Activated naive CD4-positive, alpha-beta T cell treated with anti-CD3 and anti-CD28 coated beads, Interleukin-2, amount 10 ng/mL, durations not matched to agents 7 days and 5 days (primary cell): ENCODE measurements around the gene EXOSC3.
"Not testable (repeated sequence)": the region's sequence is repeated elsewhere in the genome, so short reads cannot be mapped to it uniquely, and the experiment has no call there.

Experiments
- CTCF ChIA-PET: fragments of 350-600 bp; sonication (Branson Sonifier 250); formaldehyde crosslinking; loops from one replicate; lab custom pipeline; 2021; ENCODE audit warnings: antibody characterized with exemption; lab: Charles Lee
- DNase-seq: peaks from one replicate; pipeline ENCODE4 v3.0.0-alpha.2; 2020
- H3K27ac Mint-ChIP-seq: one replicate; pipeline ENCODE4 v1.8.0; 2021; ENCODE audit warnings: mild to moderate bottlenecking, moderate library complexity, mixed read lengths
- H3K27me3 Mint-ChIP-seq: one replicate; pipeline ENCODE4 v1.8.0; 2021; ENCODE audit warnings: mild to moderate bottlenecking, mixed read lengths
- H3K36me3 Mint-ChIP-seq: one replicate; pipeline ENCODE4 v1.8.0; 2021; ENCODE audit warnings: mixed read lengths
- H3K4me1 Mint-ChIP-seq: one replicate; pipeline ENCODE4 v1.8.0; 2021; ENCODE audit warnings: mixed read lengths
- H3K4me3 Mint-ChIP-seq: one replicate; pipeline ENCODE4 v1.8.0; 2021; ENCODE audit warnings: mild to moderate bottlenecking, moderate library complexity, mixed read lengths
- H3K9me3 Mint-ChIP-seq: one replicate; pipeline ENCODE4 v1.8.0; 2021; ENCODE audit warnings: mixed read lengths

The EXOSC3 gene

GRCh38 chr9:37798677-37799076 lies 13.8 kb upstream of the EXOSC3 start:
- DNase-seq: no peak
- Mint-ChIP-seq H3K27me3 (peaks cover 9% of the 10 kb centered on the region), H3K27ac (no peak overlapping the region), H3K4me1 (peaks cover 43% of the 10 kb centered on the region), H3K9me3 (no peaks in the 10 kb centered on the region), H3K4me3 (peak overlapping the region; percentile 19), H3K36me3 (peaks cover 2% of the 10 kb centered on the region)
- CTCF ChIA-PET: no interaction called here

GRCh38 chr9:37796232-37796631 lies 11.4 kb upstream of the EXOSC3 start:
- H3K4me1 Mint-ChIP-seq: peaks cover 26% of the 10 kb centered on the region
- H3K27ac Mint-ChIP-seq: no peak overlapping the region
- DNase-seq: no peak
- CTCF ChIA-PET: no interaction called here
- no peaks in the 10 kb centered on the region for H3K9me3 Mint-ChIP-seq
- peaks cover 2% of the 10 kb centered on the region for H3K36me3 Mint-ChIP-seq
- no peak overlapping the region for H3K4me3 Mint-ChIP-seq
- peaks cover 9% of the 10 kb centered on the region for H3K27me3 Mint-ChIP-seq

GRCh38 chr9:37792122-37792521 lies 7.3 kb upstream of the EXOSC3 start:
- no peaks in the 10 kb centered on the region for H3K9me3 Mint-ChIP-seq
- CTCF ChIA-PET: no interaction called here
- no peaks in the 10 kb centered on the region for H3K36me3 Mint-ChIP-seq
- DNase-seq: no peak
- peaks cover 13% of the 10 kb centered on the region for H3K27me3 Mint-ChIP-seq
- H3K4me1 Mint-ChIP-seq: peaks cover 5% of the 10 kb centered on the region
- H3K4me3 Mint-ChIP-seq: no peak overlapping the region
- H3K27ac Mint-ChIP-seq: no peak overlapping the region

GRCh38 chr9:37790096-37790495 lies 5.2 kb upstream of the EXOSC3 start:
- Mint-ChIP-seq H3K27ac (no peak overlapping the region), H3K27me3 (peaks cover 6% of the 10 kb centered on the region), H3K4me3 (no peak overlapping the region), H3K36me3 (no peaks in the 10 kb centered on the region), H3K4me1 (peaks cover 13% of the 10 kb centered on the region), H3K9me3 (no peaks in the 10 kb centered on the region)
- no peak for DNase-seq
- CTCF ChIA-PET: interaction anchor here (0.8 kb wide), 1 partner anchor 11 kb away, joined by 3 read pairs; the partner anchor contains the start of gene DCAF10

- Mint-ChIP-seq H3K27me3 (peaks cover 5% of the 10 kb centered on the region), H3K4me1 (peaks cover 28% of the 10 kb centered on the region), H3K27ac (no peak overlapping the region), H3K4me3 (no peak overlapping the region), H3K36me3 (peaks cover 8% of the 10 kb centered on the region), H3K9me3 (no peaks in the 10 kb centered on the region)
- CTCF ChIA-PET: no interaction called here
- no peak for DNase-seq
Observed at GRCh38 chr9:37788332-37788731, 3.5 kb upstream of the EXOSC3 start.

GRCh38 chr9:37787059-37787458 lies 2.2 kb upstream of the EXOSC3 start:
- H3K27ac Mint-ChIP-seq: no peak overlapping the region
- CTCF ChIA-PET: no interaction called here
- peaks cover 19% of the 10 kb centered on the region for H3K36me3 Mint-ChIP-seq
- no peak overlapping the region for H3K4me3 Mint-ChIP-seq
- peak; percentile 26 for DNase-seq
- no peaks in the 10 kb centered on the region for H3K9me3 Mint-ChIP-seq
- H3K4me1 Mint-ChIP-seq: peaks cover 40% of the 10 kb centered on the region
- H3K27me3 Mint-ChIP-seq: peaks cover 5% of the 10 kb centered on the region

- peak overlapping the region; percentile 96 for H3K27ac Mint-ChIP-seq
- CTCF ChIA-PET: no interaction called here
- no peaks in the 10 kb centered on the region for H3K9me3 Mint-ChIP-seq
- peaks cover 52% of the 10 kb centered on the region for H3K4me1 Mint-ChIP-seq
- H3K27me3 Mint-ChIP-seq: peaks cover 5% of the 10 kb centered on the region
- no peak for DNase-seq
- H3K4me3 Mint-ChIP-seq: peak overlapping the region; percentile 98
- H3K36me3 Mint-ChIP-seq: peaks cover 39% of the 10 kb centered on the region
Observed at GRCh38 chr9:37784291-37784615, 611 bp downstream of the EXOSC3 start.

- Mint-ChIP-seq H3K27me3 (no peaks in the 10 kb centered on the region), H3K4me3 (no peak overlapping the region), H3K9me3 (no peaks in the 10 kb centered on the region), H3K4me1 (peaks cover 28% of the 10 kb centered on the region), H3K27ac (peak overlapping the region; percentile 25), H3K36me3 (peaks cover 67% of the 10 kb centered on the region)
- no peak for DNase-seq
- CTCF ChIA-PET: no interaction called here
Observed at GRCh38 chr9:37778534-37778933, 6.3 kb downstream of the EXOSC3 start.

- Mint-ChIP-seq H3K9me3 (no peaks in the 10 kb centered on the region), H3K4me1 (peaks cover 8% of the 10 kb centered on the region), H3K27ac (no peak overlapping the region), H3K4me3 (no peak overlapping the region), H3K36me3 (peaks cover 56% of the 10 kb centered on the region), H3K27me3 (no peaks in the 10 kb centered on the region)
- no peak for DNase-seq
- CTCF ChIA-PET: no interaction called here
Observed at GRCh38 chr9:37776328-37776727, 8.5 kb downstream of the EXOSC3 start.

- H3K27ac Mint-ChIP-seq: no peak overlapping the region
- H3K4me3 Mint-ChIP-seq: no peak overlapping the region
- no peak for DNase-seq
- peaks cover 55% of the 10 kb centered on the region for H3K36me3 Mint-ChIP-seq
- H3K9me3 Mint-ChIP-seq: no peaks in the 10 kb centered on the region
- CTCF ChIA-PET: no interaction called here
- no peaks in the 10 kb centered on the region for H3K27me3 Mint-ChIP-seq
- peaks cover under 1% of the 10 kb centered on the region for H3K4me1 Mint-ChIP-seq
Observed at GRCh38 chr9:37775216-37775919, 9.5 kb downstream of the EXOSC3 start.

GRCh38 chr9:37769995-37770394 lies 14.9 kb downstream of the EXOSC3 start:
- H3K4me1 Mint-ChIP-seq: no peaks in the 10 kb centered on the region
- DNase-seq: no peak
- H3K27ac Mint-ChIP-seq: peak overlapping the region; percentile 17
- no peaks in the 10 kb centered on the region for H3K27me3 Mint-ChIP-seq
- CTCF ChIA-PET: no interaction called here
- no peak overlapping the region for H3K4me3 Mint-ChIP-seq
- peaks cover 58% of the 10 kb centered on the region for H3K36me3 Mint-ChIP-seq
- H3K9me3 Mint-ChIP-seq: no peaks in the 10 kb centered on the region

GRCh38 chr9:37769306-37769705 lies 15.6 kb downstream of the EXOSC3 start:
- DNase-seq: no peak
- no peaks in the 10 kb centered on the region for H3K27me3 Mint-ChIP-seq
- no peaks in the 10 kb centered on the region for H3K4me1 Mint-ChIP-seq
- peaks cover 55% of the 10 kb centered on the region for H3K36me3 Mint-ChIP-seq
- CTCF ChIA-PET: no interaction called here
- no peak overlapping the region for H3K27ac Mint-ChIP-seq
- H3K4me3 Mint-ChIP-seq: no peak overlapping the region
- H3K9me3 Mint-ChIP-seq: no peaks in the 10 kb centered on the region

- H3K9me3 Mint-ChIP-seq, DNase-seq, H3K4me3 Mint-ChIP-seq, H3K27ac Mint-ChIP-seq, CTCF ChIA-PET, H3K27me3 Mint-ChIP-seq, H3K4me1 Mint-ChIP-seq: not testable (repeated sequence)
- H3K36me3 Mint-ChIP-seq: peaks cover 46% of the 10 kb centered on the region
Observed at GRCh38 chr9:37765263-37765662, 19.6 kb downstream of the EXOSC3 start.

- no peaks in the 10 kb centered on the region for H3K4me1 Mint-ChIP-seq
- peaks cover 26% of the 10 kb centered on the region for H3K36me3 Mint-ChIP-seq
- no peaks in the 10 kb centered on the region for H3K27me3 Mint-ChIP-seq
- CTCF ChIA-PET: no interaction called here
- no peak overlapping the region for H3K4me3 Mint-ChIP-seq
- no peak overlapping the region for H3K27ac Mint-ChIP-seq
- no peaks in the 10 kb centered on the region for H3K9me3 Mint-ChIP-seq
- DNase-seq: no peak
Observed at GRCh38 chr9:37761511-37761910, 23.4 kb downstream of the EXOSC3 start.

GRCh38 chr9:37760416-37761161 lies 24.3 kb downstream of the EXOSC3 start:
- Mint-ChIP-seq H3K27me3 (no peaks in the 10 kb centered on the region), H3K4me1 (peaks cover 4% of the 10 kb centered on the region), H3K27ac (no peak overlapping the region), H3K9me3 (no peaks in the 10 kb centered on the region), H3K36me3 (peaks cover 20% of the 10 kb centered on the region), H3K4me3 (no peak overlapping the region)
- CTCF ChIA-PET: no interaction called here
- DNase-seq: no peak
